Panc1 (cell line): Measurements from ENCODE around the gene TERB1. TPM values are rescaled to one million over a fixed set of nuclear protein-coding genes. Genes with fewer than 3 reads are reported as not detected.

Experiments used
- ATAC-seq: fragments of 200-7000 bp; cut with Tn5 transposase; 2 replicates; pipeline ENCODE4 v1.9.1; 2020; ENCODE audit warnings: mild to moderate bottlenecking, moderate library complexity
- BruUV-seq: library from RNA; stranded (reverse); fragments of 400-500 nt; replicated peaks from 2 replicates; lab custom pipeline; 2021; lab: Mats Ljungman, UMichigan
- CTCF ChIA-PET: fragments of 300-600 bp; sonication (Branson Sonifier 250); formaldehyde crosslinking; loops from one replicate; lab custom pipeline; 2022; ENCODE audit warnings: antibody characterized with exemption; lab: Charles Lee
- POLR2A ChIA-PET: fragments of 300-600 bp; sonication (Branson Sonifier 250); formaldehyde crosslinking; loops from one replicate; lab custom pipeline; 2022; ENCODE audit warnings: antibody characterized with exemption; lab: Charles Lee
- DNase-seq: peaks from one replicate; pipeline ENCODE4 v3.0.0-alpha.2; 2010; ENCODE audit warnings: low read depth, low spot score
- H3K27ac ChIP-seq: 2 replicates; pipeline ENCODE4 v1.5.1; 2011; ENCODE audit warnings: mild to moderate bottlenecking, low read length, inconsistent platforms
- H3K27me3 ChIP-seq: fragments of 200-500 bp; sonication (Bioruptor generic); 2 replicates; pipeline ENCODE4 v1.6.0; 2014; ENCODE audit warnings: low read length, inconsistent platforms; ENCODE audit not compliant: control insufficient read depth, insufficient read depth
- H3K36me3 ChIP-seq: fragments of 200-500 bp; sonication (Bioruptor generic); 2 replicates; pipeline ENCODE4 v1.5.1; 2014; ENCODE audit warnings: inconsistent platforms, mild to moderate bottlenecking, low read length, moderate library complexity; ENCODE audit not compliant: control insufficient read depth, insufficient read depth
- H3K4me1 ChIP-seq: 2 replicates; pipeline ENCODE4 v1.5.1; 2011; ENCODE audit warnings: inconsistent platforms, mild to moderate bottlenecking, low read length, moderate library complexity; ENCODE audit not compliant: control insufficient read depth, insufficient read depth
- H3K4me3 ChIP-seq, 2 experiments: 2 replicates each; pipeline ENCODE4 v1.5.1; 2011 to 2012; ENCODE audit warnings: low read depth in 2 of 2, low read length in 2 of 2, mild to moderate bottlenecking in 2 of 2, inconsistent platforms in 1 of 2, moderate library complexity in 1 of 2
- H3K9me3 ChIP-seq: fragments of 200-500 bp; sonication (Bioruptor generic); 2 replicates; pipeline ENCODE4 v1.5.1; 2014; ENCODE audit warnings: low read depth, mild to moderate bottlenecking, inconsistent platforms, low read length, moderate library complexity; ENCODE audit not compliant: control insufficient read depth, insufficient read depth
- CTCF ChIP-seq: fragments of 450-650 bp; IDR thresholded peaks from 2 replicates; pipeline ENCODE4 v1.5.1; 2017; ENCODE audit warnings: mild to moderate bottlenecking
- POLR2AphosphoS5 ChIP-seq: IDR thresholded peaks from 2 replicates; pipeline ENCODE4 v1.6.1; 2012; ENCODE audit warnings: mild to moderate bottlenecking, low read depth, low read length, moderate library complexity
- REST ChIP-seq, 2 experiments: IDR thresholded peaks; 2 replicates each; pipeline ENCODE4 v1.6.1; 2011 to 2012; ENCODE audit warnings: low read depth in 2 of 2, control low read depth in 1 of 2, low read length in 1 of 2, mild to moderate bottlenecking in 1 of 2, moderate library complexity in 1 of 2; ENCODE audit not compliant: insufficient read depth in 1 of 2
- SIN3A ChIP-seq: IDR thresholded peaks from 2 replicates; pipeline ENCODE4 v1.6.1; 2012; ENCODE audit warnings: low read depth, mild to moderate bottlenecking, low read length, moderate library complexity, borderline replicate concordance; ENCODE audit not compliant: insufficient read depth
- TCF7L2 ChIP-seq: IDR thresholded peaks from 2 replicates; pipeline ENCODE4 v1.6.1; 2011; ENCODE audit warnings: mild to moderate bottlenecking, low read depth, low read length, inconsistent platforms
- in situ Hi-C: cut with HindIII; loops from 2 replicates; pipeline ENCODE4 v1.10.0; 2016; ENCODE audit warnings: low sequenced_read_pairs, low pct_unique_long_range_greater_than_20kb
- intact Hi-C: fragments of 100-400 bp; cut with micrococcal nuclease; formaldehyde crosslinking; loops from one replicate; pipeline ENCODE4 v1.10.0; 2022; ENCODE audit not compliant: unreplicated experiment
- total RNA-seq: library from RNA; stranded (reverse); gene quantifications from one replicate; pipeline ENCODE4 v1.2.1, GENCODE V29; 2021; ENCODE audit not compliant: unreplicated experiment

Gene TERB1
- total RNA-seq, 1 experiment from 2014 or later, result not detected

GRCh38 chr16:66776457-66776856 lies 24.9 kb downstream of the TERB1 start:
- POLR2A ChIA-PET, result no interaction called here
- BruUV-seq, result no TSS peak
- TF ChIP-seq CTCF (no peak), POLR2AphosphoS5 (no peak), REST (IDR thresholded peaks at IDR 0.05; ENCODE audit: insufficient read depth in 1 of 2, low read depth in 2 of 2, low read length in 1 of 2) (no peak), TCF7L2 (no peak), SIN3A (no peak)
- Histone ChIP-seq H3K4me3 (no peak overlapping the region), H3K27ac (no peak overlapping the region), H3K36me3 (no peaks in the 10 kb centered on the region), H3K4me1 (no peaks in the 10 kb centered on the region), H3K27me3 (no peaks in the 10 kb centered on the region), H3K9me3 (no peaks in the 10 kb centered on the region)
- CTCF ChIA-PET, result no interaction called here
- intact Hi-C loops, result no loop called here
- ATAC-seq (no peak), DNase-seq (no peak)
- in situ Hi-C loops, result no loop called here

GRCh38 chr16:66774981-66775380 lies 26.4 kb downstream of the TERB1 start:
- H3K4me3 ChIP-seq, result no peak overlapping the region
- no peak for TF ChIP-seq TCF7L2
- no peak for TF ChIP-seq SIN3A
- TF ChIP-seq CTCF, result no peak
- TF ChIP-seq REST (IDR thresholded peaks at IDR 0.05; ENCODE audit: insufficient read depth in 1 of 2, low read depth in 2 of 2, low read length in 1 of 2), result no peak
- TF ChIP-seq POLR2AphosphoS5, result no peak
- in situ Hi-C loops (no loop called here), intact Hi-C loops (no loop called here)
- BruUV-seq, result no TSS peak
- H3K9me3 ChIP-seq, result no peaks in the 10 kb centered on the region
- no peaks in the 10 kb centered on the region for H3K4me1 ChIP-seq
- H3K36me3 ChIP-seq, result no peaks in the 10 kb centered on the region
- no peaks in the 10 kb centered on the region for H3K27me3 ChIP-seq
- ChIA-PET CTCF (no interaction called here), POLR2A (no interaction called here)
- ATAC-seq (no peak), DNase-seq (no peak)
- H3K27ac ChIP-seq, result no peak overlapping the region
